GM18508 (cell line): ENCODE data around the gene DTNB.

Experiments
- ATAC-seq: cut with Tn5 transposase; IDR thresholded peaks from one replicate; pipeline ENCODE4 v1.9.1; 2021; ENCODE audit warnings: moderate number of reproducible peaks; ENCODE audit not compliant: insufficient read depth, unreplicated experiment

The DTNB gene

GRCh38 chr2:25517701-25518100 is 155.7 kb downstream of the DTNB start:
- ATAC-seq: no peak

- ATAC-seq: no peak
These were observed 159.2 kb downstream of the DTNB start for GRCh38 chr2:25514043-25514637.

GRCh38 chr2:25512707-25513106 is 160.7 kb downstream of the DTNB start:
- ATAC-seq: no peak

- ATAC-seq: no peak
These were observed 167.2 kb downstream of the DTNB start for GRCh38 chr2:25506226-25506625.

- ATAC-seq: no peak
These were observed 167.8 kb downstream of the DTNB start for GRCh38 chr2:25505622-25506021.

- ATAC-seq: no peak
These were observed 168.2 kb downstream of the DTNB start for GRCh38 chr2:25505182-25505581.

- no peak for ATAC-seq
These were observed 169.1 kb downstream of the DTNB start for GRCh38 chr2:25504266-25504665.

- no peak for ATAC-seq
These were observed 174.2 kb downstream of the DTNB start for GRCh38 chr2:25499157-25499556.

- ATAC-seq: no peak
These were observed 175.4 kb downstream of the DTNB start for GRCh38 chr2:25497918-25498407.

- no peak for ATAC-seq
These were observed 176.0 kb downstream of the DTNB start for GRCh38 chr2:25497229-25497917.

GRCh38 chr2:25494616-25495015 is 178.8 kb downstream of the DTNB start:
- ATAC-seq: no peak

- ATAC-seq: no peak
These were observed 180.2 kb downstream of the DTNB start for GRCh38 chr2:25493207-25493606.

- ATAC-seq: no peak
These were observed 180.7 kb downstream of the DTNB start for GRCh38 chr2:25492726-25493125.

- no peak for ATAC-seq
These were observed 181.3 kb downstream of the DTNB start for GRCh38 chr2:25491966-25492532.

GRCh38 chr2:25491003-25491696 is 182.2 kb downstream of the DTNB start:
- no peak for ATAC-seq

- ATAC-seq: no peak
These were observed 183.2 kb downstream of the DTNB start for GRCh38 chr2:25490217-25490616.

GRCh38 chr2:25489631-25490030 is 183.7 kb downstream of the DTNB start:
- no peak for ATAC-seq

GRCh38 chr2:25483607-25484266 is 189.6 kb downstream of the DTNB start:
- peak; percentile 56 for ATAC-seq

- no peak for ATAC-seq
These were observed 191.0 kb downstream of the DTNB start for GRCh38 chr2:25482341-25482740.
